Cerebellar nuclear complex (tissue), 1 donor: ENCODE data around the gene SSC5D.
A peak's percentile ranks its signal among the peaks of the same experiment; 100 is the strongest.
"Not testable (repeated sequence)": the region's sequence is repeated elsewhere in the genome, so short reads cannot be mapped to it uniquely, and the experiment has no call there.

Experiments used
- DNase-seq, 2 experiments: peaks; one replicate each; lab custom pipeline; 2025; lab: John Stamatoyannopoulos, UW

SSC5D gene

DNA sequence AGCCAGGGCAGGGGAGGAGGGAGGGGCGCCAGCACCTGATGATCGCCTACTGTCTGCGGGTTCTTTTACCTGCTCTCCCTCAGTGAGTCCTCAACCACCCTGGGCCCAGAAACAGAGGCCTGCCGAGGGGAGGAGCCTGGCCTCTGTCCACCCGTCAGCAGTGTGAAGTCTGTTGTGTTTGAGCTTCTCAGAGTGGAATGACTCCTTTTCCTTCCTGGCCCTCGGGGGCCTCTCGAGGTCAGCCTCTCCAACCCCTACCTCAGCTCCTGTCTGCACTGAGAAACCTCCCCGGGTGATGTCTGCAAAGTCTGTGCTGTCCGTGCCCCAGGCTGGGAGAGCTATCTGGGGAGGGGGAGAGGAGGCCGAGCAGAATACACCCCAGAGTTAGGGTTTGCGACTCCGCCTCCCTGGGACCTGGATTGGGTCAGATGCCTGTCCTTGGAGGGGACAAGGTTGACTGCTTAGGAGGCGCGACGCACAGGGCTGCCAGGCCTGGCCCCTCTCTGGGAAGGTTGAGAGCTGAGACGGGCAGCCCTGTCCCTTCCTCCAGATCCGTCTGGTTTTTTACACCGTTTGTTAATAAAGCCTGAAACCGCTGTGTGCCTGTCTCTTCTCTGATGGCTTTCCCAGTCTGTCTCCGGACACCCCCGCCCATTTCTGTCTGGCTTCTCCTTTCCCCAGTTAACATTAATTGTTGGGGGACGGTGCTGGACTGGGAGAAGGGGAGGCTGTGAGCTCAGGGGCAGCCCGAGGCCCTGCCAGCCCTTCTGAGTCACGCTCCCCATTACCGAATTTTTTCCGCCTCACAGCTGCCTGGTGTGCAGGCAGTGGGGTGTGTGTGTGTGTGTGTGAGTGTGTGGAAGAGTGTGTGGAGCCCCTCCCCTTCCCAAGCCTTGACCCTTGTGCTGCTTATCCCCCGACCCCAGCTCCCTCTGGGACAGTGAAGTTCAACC lies 989 bp upstream of the SSC5D start:
- peak in 1 of 2 experiments; percentile 2 for DNase-seq

GRCh38 chr19:55488986-55489710 lies 912 bp downstream of the SSC5D start:
- DNase-seq = no peak

- no peak for DNase-seq
Measured at GRCh38 chr19:55489711-55490477, 1.7 kb downstream of the SSC5D start.

GRCh38 chr19:55490478-55491432 lies 2.5 kb downstream of the SSC5D start:
- no peak for DNase-seq

GRCh38 chr19:55491546-55492360 lies 3.5 kb downstream of the SSC5D start:
- no peak for DNase-seq

GRCh38 chr19:55492362-55492944 lies 4.2 kb downstream of the SSC5D start:
- DNase-seq = no peak

DNA sequence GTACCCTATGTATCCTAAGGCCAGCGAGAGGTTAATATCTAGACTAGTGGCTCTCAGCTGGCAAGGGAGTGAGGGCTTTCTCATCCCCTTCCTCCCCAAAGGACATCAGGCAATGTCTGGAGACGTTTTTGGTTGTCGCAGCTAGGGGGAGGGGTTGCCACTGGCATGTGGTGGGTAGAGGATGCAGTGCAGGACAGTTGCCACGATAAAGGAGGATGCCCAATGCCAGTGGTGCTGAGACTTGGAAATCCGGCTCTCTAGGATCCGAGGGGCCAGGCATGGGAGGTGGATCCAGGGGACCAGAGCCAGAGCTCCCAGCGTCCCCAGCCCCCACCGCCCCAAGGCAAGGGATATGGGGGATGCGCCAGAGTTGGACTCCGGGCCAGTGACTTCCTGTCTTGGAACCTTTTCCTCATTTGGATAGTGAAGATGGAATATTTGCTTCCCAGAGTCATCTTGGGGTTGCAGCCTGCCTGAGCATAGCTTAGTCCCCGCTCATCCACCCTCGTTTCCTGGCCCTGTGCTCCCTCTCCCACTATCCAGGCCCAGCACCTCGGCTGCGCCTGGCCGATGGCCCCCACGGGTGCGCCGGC lies 4.9 kb downstream of the SSC5D start:
- no peak for DNase-seq

DNA sequence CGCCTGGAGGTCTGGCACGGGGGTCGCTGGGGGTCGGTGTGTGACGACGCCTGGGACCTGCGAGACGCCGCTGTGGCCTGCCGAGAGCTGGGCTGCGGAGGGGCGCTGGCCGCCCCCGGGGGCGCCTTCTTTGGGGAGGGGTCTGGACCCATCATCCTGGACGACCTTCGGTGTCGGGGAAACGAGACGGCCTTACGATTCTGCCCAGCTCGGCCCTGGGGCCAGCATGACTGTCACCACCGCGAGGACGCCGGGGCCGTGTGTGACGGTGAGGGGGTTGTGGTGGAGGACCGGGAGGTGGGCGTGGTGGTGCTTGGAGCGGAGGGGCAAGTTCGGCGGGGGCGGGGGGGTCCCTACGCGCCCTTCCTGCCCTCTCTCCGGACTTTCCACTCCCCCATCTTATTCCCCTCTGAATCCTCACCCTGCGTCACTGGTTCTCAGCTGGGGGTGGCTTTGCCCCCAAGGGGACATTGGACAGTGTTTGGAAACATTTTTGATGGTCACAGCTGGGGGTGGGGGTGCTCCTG lies 5.5 kb downstream of the SSC5D start:
- no peak for DNase-seq

DNA sequence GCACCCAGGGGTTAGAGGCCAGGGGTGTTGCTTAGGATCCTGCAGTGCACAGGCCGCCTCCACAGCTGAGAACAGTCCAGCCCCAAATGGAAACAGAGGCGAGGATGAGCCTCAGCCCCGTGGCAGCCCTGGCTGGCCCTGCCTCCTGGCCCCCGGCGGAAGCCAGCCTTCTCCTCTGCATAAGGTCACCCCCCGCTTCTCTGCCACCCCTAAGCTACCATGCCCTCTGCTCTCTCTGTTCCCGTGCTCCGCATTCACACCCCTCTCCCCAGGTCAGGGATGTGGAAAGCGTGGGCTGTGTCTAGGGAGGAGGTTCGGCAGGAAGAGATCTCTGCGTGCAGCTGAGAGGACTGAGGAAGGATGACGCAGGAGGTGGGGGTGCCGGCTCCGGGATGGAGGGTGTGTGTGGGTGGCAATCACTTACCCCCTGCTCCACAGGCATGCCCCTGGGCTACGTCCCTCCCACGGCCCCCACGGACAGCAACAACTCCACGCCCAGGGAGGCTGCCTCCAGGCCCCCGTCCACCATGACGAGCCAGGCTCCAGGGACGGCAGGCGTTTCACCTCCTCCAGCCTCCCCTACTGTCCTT lies 6.0 kb downstream of the SSC5D start:
- no peak for DNase-seq

DNA sequence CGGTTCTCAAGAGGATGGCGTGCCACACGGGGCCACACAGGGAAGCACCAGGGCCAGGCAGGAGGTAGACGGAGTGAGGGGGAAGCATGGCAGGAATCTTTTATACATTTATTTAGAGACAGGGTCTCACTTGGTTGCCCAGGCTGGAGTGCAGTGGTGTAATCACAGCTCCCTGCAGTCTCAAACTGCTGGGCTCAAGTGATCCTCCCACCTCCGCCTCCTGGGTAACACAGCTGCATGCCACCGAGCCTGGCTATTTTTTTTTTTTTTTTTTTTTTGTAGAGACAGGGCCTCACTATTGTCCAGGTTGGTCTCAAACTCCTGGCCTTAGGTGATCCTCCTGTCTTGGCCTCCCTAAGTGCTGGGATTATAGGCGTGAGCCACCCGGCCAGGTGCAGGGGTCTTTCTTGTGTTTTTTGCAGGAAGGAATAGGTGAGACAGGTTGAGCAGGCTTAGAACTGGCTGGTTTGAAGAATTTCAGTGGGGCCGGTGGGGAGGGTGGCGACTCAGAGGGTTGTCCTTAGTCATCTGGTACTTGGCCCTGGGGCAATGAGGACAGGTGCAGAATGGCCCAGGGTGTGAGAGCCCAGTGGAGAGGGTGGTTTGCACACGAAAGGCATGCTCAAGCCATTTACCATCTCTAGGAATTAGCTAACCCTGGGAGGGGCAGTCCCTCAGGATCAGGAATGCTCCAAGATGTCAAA lies 7.6 kb downstream of the SSC5D start:
- DNase-seq = no peak

GRCh38 chr19:55496820-55497219 lies 8.6 kb downstream of the SSC5D start:
- DNase-seq = not testable (repeated sequence)

DNA sequence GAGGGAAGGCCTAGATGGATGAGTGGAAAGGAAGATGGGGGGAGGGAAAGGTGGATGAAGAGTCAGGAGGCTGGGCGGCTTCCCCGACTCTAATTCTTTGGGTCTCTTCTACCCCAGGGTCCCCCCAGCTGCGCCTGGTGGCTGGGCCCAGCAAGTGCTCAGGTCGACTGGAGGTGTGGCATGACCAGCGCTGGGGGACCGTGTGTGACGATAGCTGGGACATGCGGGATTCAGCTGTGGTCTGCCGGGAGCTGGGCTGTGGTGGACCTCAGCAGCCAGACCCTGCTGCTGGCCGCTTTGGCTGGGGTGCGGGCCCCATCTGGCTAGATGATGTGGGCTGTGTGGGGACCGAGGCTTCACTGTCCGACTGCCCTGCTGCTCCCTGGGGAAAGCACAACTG lies 9.5 kb downstream of the SSC5D start:
- DNase-seq = no peak

- DNase-seq = no peak
Measured at GRCh38 chr19:55498246-55498840, 10.1 kb downstream of the SSC5D start.

DNA sequence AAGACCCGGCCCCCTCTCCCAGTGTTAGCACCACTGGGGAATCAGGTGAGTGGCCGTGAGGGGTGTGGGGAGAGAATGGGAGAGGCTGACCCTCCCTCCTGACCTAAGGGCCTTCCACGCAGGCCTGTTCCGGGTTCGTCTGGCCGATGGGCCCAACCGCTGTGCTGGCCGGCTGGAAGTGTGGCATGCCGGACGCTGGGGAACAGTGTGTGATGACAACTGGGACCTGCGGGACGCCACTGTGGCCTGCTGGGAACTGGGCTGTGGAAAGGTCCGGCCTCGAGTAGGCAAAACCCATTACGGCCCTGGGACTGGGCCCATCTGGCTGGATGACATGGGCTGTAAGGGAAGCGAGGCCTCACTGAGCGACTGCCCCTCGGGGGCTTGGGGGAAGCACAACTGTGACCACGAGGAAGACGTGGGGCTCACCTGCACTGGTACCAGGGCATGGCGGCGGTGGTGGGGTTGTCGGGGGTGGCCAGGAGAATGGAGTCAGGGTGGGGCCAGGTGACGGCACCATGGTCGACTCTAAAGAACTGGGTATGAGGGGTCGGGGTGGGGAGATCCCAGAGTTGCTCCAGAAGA lies 12.2 kb downstream of the SSC5D start:
- no peak for DNase-seq

GRCh38 chr19:55502197-55502952 lies 14.1 kb downstream of the SSC5D start:
- DNase-seq = no peak

- DNase-seq = no peak
Measured at GRCh38 chr19:55503157-55503501, 14.9 kb downstream of the SSC5D start.
